ENCODE results near the gene ZFP36L1.
A peak's percentile ranks its signal among the peaks of the same experiment; 100 is the strongest.

The ZFP36L1 gene

GRCh38 chr14:68793734-68794129, 865 bp upstream of the ZFP36L1 start:
- no peak for FAIRE-seq
- DNase-seq (ENCODE audit: insufficient read length, low spot score), result no peak
- peak; percentile 3; the same call in 1 of the 2 replicates for TF ChIP-seq POLR2AphosphoS5 (IDR thresholded peaks at IDR 0.05; ENCODE audit: low read depth, low read length)
- no peak for TF ChIP-seq PAX5 (IDR thresholded peaks at IDR 0.05; ENCODE audit: insufficient read depth, low read length, severe bottlenecking)

DNA sequence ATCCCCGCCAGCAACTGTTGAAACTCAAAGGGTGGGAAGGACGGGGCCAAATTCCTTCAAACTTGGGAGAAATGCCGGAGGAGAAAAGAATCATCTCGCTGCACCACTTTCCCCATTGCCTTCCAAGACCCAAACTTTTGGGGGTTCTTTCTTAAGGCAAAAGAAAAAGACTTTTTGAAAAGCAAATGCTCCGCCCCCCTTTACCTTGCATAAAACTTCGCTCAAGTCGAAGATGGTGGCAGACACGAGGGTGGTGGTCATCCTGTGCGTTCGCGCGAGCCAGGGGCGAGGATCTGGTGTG, 239 bp downstream of the ZFP36L1 start:
- TF ChIP-seq POLR2AphosphoS5 (IDR thresholded peaks at IDR 0.05; ENCODE audit: low read depth, low read length), result no peak
- TF ChIP-seq TAF1 (IDR thresholded peaks at IDR 0.05; ENCODE audit: low read depth, low read length), result no peak
- TF ChIP-seq POLR2A (IDR thresholded peaks at IDR 0.05; ENCODE audit: low read depth, low read length), result no peak
- no peak for TF ChIP-seq PAX5 (IDR thresholded peaks at IDR 0.05; ENCODE audit: insufficient read depth, low read length, severe bottlenecking)
- TF ChIP-seq SPI1 (IDR thresholded peaks at IDR 0.05; ENCODE audit: low read depth, low read length), result no peak
- FAIRE-seq, result peak; percentile 71
- no peak for DNase-seq (ENCODE audit: insufficient read length, low spot score)

GRCh38 chr14:68791902-68792677, 777 bp downstream of the ZFP36L1 start:
- DNase-seq (ENCODE audit: insufficient read length, low spot score), result no peak
- TF ChIP-seq TAF1 (IDR thresholded peaks at IDR 0.05; ENCODE audit: low read depth, low read length) (no peak; the same call in 1 of the 2 replicates), POLR2AphosphoS5 (IDR thresholded peaks at IDR 0.05; ENCODE audit: low read depth, low read length) (0 out of 2 replicates have a peak, but pooled peaks have one; percentile 55)
- FAIRE-seq, result no peak

GRCh38 chr14:68791078-68791901, 1.6 kb downstream of the ZFP36L1 start:
- no peak for FAIRE-seq
- no peak for DNase-seq (ENCODE audit: insufficient read length, low spot score)

GRCh38 chr14:68790644-68791077, 2.2 kb downstream of the ZFP36L1 start:
- TF ChIP-seq TAF1 (IDR thresholded peaks at IDR 0.05; ENCODE audit: low read depth, low read length) (no peak), POU2F2 (IDR thresholded peaks at IDR 0.05; ENCODE audit: low read depth, low read length) (no peak), SPI1 (IDR thresholded peaks at IDR 0.05; ENCODE audit: low read depth, low read length) (no peak), POLR2AphosphoS5 (IDR thresholded peaks at IDR 0.05; ENCODE audit: low read depth, low read length) (no peak), POLR2A (IDR thresholded peaks at IDR 0.05; ENCODE audit: low read depth, low read length) (no peak), PAX5 (IDR thresholded peaks at IDR 0.05; ENCODE audit: insufficient read depth, low read length, severe bottlenecking) (no peak)
- FAIRE-seq, result no peak
- DNase-seq (ENCODE audit: insufficient read length, low spot score), result no peak

More at GRCh38 chr14:68791078-68791901, 1.6 kb downstream of the ZFP36L1 start:
- TF ChIP-seq TAF1 (IDR thresholded peaks at IDR 0.05; ENCODE audit: low read depth, low read length) (no peak), POLR2AphosphoS5 (IDR thresholded peaks at IDR 0.05; ENCODE audit: low read depth, low read length) (no peak; the same call in 1 of the 2 replicates), POU2F2 (IDR thresholded peaks at IDR 0.05; ENCODE audit: low read depth, low read length) (no peak), SPI1 (IDR thresholded peaks at IDR 0.05; ENCODE audit: low read depth, low read length) (no peak)

- FAIRE-seq (no peak), DNase-seq (ENCODE audit: insufficient read length, low spot score) (no peak)
- TF ChIP-seq SPI1 (IDR thresholded peaks at IDR 0.05; ENCODE audit: low read depth, low read length) (no peak), PAX5 (IDR thresholded peaks at IDR 0.05; ENCODE audit: insufficient read depth, low read length, severe bottlenecking) (no peak), POLR2AphosphoS5 (IDR thresholded peaks at IDR 0.05; ENCODE audit: low read depth, low read length) (peak; percentile 23; the same call in 1 of the 2 replicates)
Observed at GRCh38 chr14:68789821-68790643, 2.8 kb downstream of the ZFP36L1 start.

DNA sequence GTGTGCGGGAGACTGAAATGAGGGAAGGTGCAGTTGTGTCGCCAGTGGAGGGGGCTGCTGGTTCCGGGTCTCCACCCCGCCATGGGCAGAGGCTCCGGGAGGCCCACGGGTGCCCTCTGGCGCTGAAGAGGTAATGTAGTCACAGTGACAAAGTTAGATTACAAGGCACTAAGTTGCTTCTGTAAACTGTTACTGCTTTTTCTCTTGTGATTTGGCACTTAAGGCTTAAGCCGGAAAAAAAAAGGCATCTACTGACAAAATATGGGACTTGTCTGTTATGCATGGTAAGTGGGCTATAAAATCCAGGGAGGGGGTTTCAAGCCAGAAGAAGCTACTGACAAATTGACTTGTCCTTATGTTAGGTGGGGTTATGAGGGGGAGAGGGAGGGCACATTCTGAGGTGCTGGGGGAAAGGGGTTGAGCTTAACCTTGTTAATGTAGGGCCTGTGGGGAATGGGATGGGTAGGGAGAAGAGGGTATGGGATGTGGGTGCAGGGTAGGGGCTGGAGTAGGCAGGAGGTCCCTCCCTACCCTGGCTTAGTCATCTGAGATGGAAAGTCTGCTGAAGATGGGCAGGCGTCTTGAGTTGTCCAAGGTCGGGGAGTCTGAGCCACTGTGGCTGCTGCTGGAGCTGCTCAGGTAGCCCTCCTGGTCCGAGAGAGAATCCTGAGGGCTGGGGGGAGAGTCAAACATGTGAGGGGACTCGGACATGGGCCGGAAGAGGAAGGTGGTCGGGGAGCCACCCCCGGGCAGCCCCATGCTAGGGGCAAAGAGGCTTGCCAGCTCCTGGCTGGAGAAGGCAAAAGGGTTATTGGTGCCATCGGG, 3.7 kb downstream of the ZFP36L1 start:
- DNase-seq (ENCODE audit: insufficient read length, low spot score) (no peak), FAIRE-seq (peak; percentile 71)
- TF ChIP-seq POU2F2 (IDR thresholded peaks at IDR 0.05; ENCODE audit: low read depth, low read length) (peak; percentile 58; the same call in 1 of the 2 replicates), PAX5 (IDR thresholded peaks at IDR 0.05; ENCODE audit: insufficient read depth, low read length, severe bottlenecking) (no peak), POLR2A (IDR thresholded peaks at IDR 0.05; ENCODE audit: low read depth, low read length) (peak; percentile 52)

GRCh38 chr14:68788275-68788995, 4.4 kb downstream of the ZFP36L1 start:
- TF ChIP-seq POU2F2 (IDR thresholded peaks at IDR 0.05; ENCODE audit: low read depth, low read length) (no peak), POLR2A (IDR thresholded peaks at IDR 0.05; ENCODE audit: low read depth, low read length) (0 out of 2 replicates have a peak, but pooled peaks have one; percentile 22)
- DNase-seq (ENCODE audit: insufficient read length, low spot score), result no peak
- FAIRE-seq, result no peak
